ENCODE measurements around the gene CCDC186.
"Not testable (repeated sequence)": the region's sequence is repeated elsewhere in the genome, so short reads cannot be mapped to it uniquely, and the experiment has no call there.

CCDC186 gene

DNA sequence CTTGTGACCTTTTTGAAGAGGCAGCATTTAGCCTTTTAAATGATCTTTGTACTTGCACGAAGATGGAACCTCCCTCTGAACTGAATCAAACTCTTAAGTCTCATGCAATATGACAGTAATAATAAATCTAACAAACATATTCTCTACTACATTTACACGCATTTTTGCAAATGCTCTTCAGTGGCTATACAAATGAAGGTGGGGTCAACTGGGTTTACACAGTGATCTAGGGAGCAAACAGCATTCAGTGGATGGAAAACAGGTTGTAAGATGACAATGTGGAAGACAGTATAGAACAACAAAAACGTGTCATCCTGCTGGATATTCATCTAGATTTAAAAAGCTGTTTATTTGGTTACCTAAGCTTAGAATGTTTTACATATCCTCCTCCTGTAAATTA is 7.5 kb downstream of the CCDC186 start:
- no peak overlapping the region for H3K4me3 Mint-ChIP-seq
- no peak for DNase-seq
- H3K4me1 Mint-ChIP-seq: peaks cover 15% of the 10 kb centered on the region
- H3K27ac Mint-ChIP-seq: no peak overlapping the region
- no peaks in the 10 kb centered on the region for H3K27me3 Mint-ChIP-seq
- peaks cover 11% of the 10 kb centered on the region for H3K9me3 Mint-ChIP-seq
- peaks cover 54% of the 10 kb centered on the region for H3K36me3 Mint-ChIP-seq
- CTCF ChIA-PET: no interaction called here

- peaks cover 11% of the 10 kb centered on the region for H3K9me3 Mint-ChIP-seq
- H3K4me3 Mint-ChIP-seq: no peak overlapping the region
- no peak for DNase-seq
- peaks cover 55% of the 10 kb centered on the region for H3K36me3 Mint-ChIP-seq
- peaks cover 15% of the 10 kb centered on the region for H3K4me1 Mint-ChIP-seq
- no peak overlapping the region for H3K27ac Mint-ChIP-seq
- no peaks in the 10 kb centered on the region for H3K27me3 Mint-ChIP-seq
- CTCF ChIA-PET: no interaction called here
Observed at GRCh38 chr10:114166043-114166442, 8.0 kb downstream of the CCDC186 start.

DNA sequence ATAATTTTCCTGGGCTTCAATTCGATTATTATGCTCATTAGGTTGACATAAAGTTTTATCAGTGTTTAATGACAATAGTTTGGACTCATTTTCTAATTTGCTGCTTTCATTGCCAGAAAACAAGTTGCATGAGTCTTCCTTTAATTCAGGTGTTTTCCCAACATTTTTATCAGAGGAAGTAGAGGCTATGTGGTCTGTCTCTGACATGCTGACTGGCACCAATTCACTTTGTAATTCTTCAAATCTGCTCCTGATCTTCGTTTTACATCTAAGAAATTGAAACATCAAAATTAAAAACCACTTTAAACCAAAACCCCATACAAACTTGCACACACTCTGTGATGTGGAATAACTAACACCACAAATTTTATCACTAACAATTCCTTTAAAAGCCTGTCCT is 10.9 kb downstream of the CCDC186 start:
- Mint-ChIP-seq H3K9me3 (peaks cover 4% of the 10 kb centered on the region), H3K4me3 (no peak overlapping the region), H3K27me3 (no peaks in the 10 kb centered on the region), H3K27ac (no peak overlapping the region), H3K36me3 (peaks cover 41% of the 10 kb centered on the region), H3K4me1 (peaks cover 11% of the 10 kb centered on the region)
- DNase-seq: no peak
- CTCF ChIA-PET: no interaction called here

DNA sequence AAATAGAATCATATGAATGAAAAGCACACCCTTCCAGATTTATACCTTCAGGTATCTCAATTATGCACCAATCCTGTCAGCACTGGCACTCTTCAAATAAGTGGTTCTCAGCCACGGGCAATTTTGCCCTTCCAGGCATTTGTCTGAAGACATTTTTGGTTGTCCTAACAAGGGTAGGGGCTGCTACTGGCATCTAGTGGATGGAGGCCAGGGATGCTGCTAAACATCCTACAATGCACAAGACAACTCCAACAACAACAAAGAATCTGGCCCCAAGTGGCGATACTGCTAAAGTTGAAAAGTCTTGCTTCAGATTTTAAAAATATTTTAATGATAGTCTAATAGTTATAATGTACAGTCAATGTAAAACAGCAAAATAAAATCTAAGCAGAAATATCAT is 16.1 kb downstream of the CCDC186 start:
- H3K9me3 Mint-ChIP-seq: no peaks in the 10 kb centered on the region
- H3K27ac Mint-ChIP-seq: no peak overlapping the region
- no peaks in the 10 kb centered on the region for H3K27me3 Mint-ChIP-seq
- peaks cover 35% of the 10 kb centered on the region for H3K36me3 Mint-ChIP-seq
- H3K4me3 Mint-ChIP-seq: no peak overlapping the region
- peaks cover 2% of the 10 kb centered on the region for H3K4me1 Mint-ChIP-seq
- DNase-seq: no peak
- CTCF ChIA-PET: interaction anchor here (1.1 to 1.8 kb wide), 2 partner anchors 12 to 15 kb away, joined by 3 to 6 read pairs; no protein-coding TSS in a partner anchor

DNA sequence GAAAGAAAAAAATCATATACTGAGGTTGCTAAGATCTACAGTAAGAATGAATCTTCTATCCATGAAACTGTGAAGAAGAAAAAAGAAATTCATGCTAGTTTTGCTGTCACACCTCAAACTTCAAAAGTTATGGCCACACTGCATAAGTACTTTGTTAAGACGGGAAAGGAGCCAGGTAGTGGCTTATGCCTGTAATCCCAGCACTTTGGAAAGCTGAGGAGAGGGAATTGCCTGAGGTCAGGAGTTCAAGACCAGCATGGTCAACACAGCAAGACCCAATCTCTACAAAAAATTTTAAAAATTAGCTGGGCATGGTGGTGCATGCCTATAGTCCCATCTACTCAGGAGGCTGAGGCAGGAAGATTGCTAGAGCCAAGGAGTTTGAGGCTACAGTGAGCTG is 22.1 kb downstream of the CCDC186 start:
- peaks cover 47% of the 10 kb centered on the region for H3K36me3 Mint-ChIP-seq
- no peaks in the 10 kb centered on the region for H3K27me3 Mint-ChIP-seq
- no peak overlapping the region for H3K4me3 Mint-ChIP-seq
- CTCF ChIA-PET: no interaction called here
- H3K4me1 Mint-ChIP-seq: no peaks in the 10 kb centered on the region
- no peak for DNase-seq
- no peak overlapping the region for H3K27ac Mint-ChIP-seq
- no peaks in the 10 kb centered on the region for H3K9me3 Mint-ChIP-seq

- no peak overlapping the region for H3K27ac Mint-ChIP-seq
- CTCF ChIA-PET: no interaction called here
- no peaks in the 10 kb centered on the region for H3K27me3 Mint-ChIP-seq
- H3K9me3 Mint-ChIP-seq: no peaks in the 10 kb centered on the region
- no peak for DNase-seq
- no peaks in the 10 kb centered on the region for H3K4me1 Mint-ChIP-seq
- H3K36me3 Mint-ChIP-seq: peaks cover 45% of the 10 kb centered on the region
- no peak overlapping the region for H3K4me3 Mint-ChIP-seq
Observed at GRCh38 chr10:114151486-114151885, 22.5 kb downstream of the CCDC186 start.

GRCh38 chr10:114149476-114149875 is 24.5 kb downstream of the CCDC186 start:
- H3K9me3 Mint-ChIP-seq, H3K27ac Mint-ChIP-seq, DNase-seq, H3K4me3 Mint-ChIP-seq, H3K27me3 Mint-ChIP-seq, H3K4me1 Mint-ChIP-seq, CTCF ChIA-PET: not testable (repeated sequence)
- H3K36me3 Mint-ChIP-seq: peaks cover 41% of the 10 kb centered on the region

DNA sequence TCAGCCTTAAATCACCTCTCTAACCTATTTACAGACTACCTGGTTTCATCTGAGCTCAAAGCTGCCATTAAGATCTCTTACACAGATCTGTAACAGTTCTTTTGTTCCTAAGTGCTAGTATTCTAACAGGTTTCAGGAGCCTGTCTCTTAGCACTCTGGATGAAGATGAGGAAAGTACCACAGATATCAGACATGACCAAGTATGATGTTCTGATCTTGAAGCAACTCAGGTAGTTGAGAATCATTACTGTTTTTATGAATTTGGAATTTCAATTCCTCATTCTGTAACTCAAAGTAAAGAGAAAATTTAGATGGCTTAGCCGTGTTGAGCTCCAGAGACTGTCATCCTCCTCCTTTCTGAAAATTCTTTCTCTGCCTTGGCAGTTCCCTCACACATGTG is 30.8 kb downstream of the CCDC186 start:
- peaks cover 28% of the 10 kb centered on the region for H3K36me3 Mint-ChIP-seq
- no peak overlapping the region for H3K27ac Mint-ChIP-seq
- no peak for DNase-seq
- H3K9me3 Mint-ChIP-seq: no peaks in the 10 kb centered on the region
- CTCF ChIA-PET: interaction anchor here (0.8 kb wide), 1 partner anchor 31 kb away, joined by 3 read pairs; no protein-coding TSS in a partner anchor
- H3K4me3 Mint-ChIP-seq: no peak overlapping the region
- no peaks in the 10 kb centered on the region for H3K4me1 Mint-ChIP-seq
- no peaks in the 10 kb centered on the region for H3K27me3 Mint-ChIP-seq

DNA sequence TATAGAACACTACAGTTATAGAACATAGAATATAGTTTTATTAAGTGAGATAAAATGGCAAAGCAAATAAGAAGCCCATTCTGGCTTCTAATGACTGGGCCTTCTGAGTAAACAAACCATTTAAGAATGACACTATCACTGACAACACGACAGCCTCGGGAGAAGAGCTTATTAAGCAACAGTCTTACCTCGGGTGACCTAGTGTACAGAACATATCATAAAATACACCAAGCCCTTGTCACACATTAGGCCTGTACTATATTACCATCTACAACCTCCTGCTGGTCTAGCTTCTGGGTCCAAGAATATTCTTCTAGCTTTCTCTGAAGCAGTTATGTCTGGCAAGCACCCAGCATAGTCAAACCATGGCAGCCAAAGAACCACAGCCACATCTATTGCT is 32.0 kb downstream of the CCDC186 start:
- H3K4me1 Mint-ChIP-seq: no peaks in the 10 kb centered on the region
- peaks cover 22% of the 10 kb centered on the region for H3K36me3 Mint-ChIP-seq
- no peak for DNase-seq
- CTCF ChIA-PET: no interaction called here
- no peaks in the 10 kb centered on the region for H3K27me3 Mint-ChIP-seq
- no peaks in the 10 kb centered on the region for H3K9me3 Mint-ChIP-seq
- no peak overlapping the region for H3K27ac Mint-ChIP-seq
- H3K4me3 Mint-ChIP-seq: no peak overlapping the region

- H3K36me3 Mint-ChIP-seq: peaks cover 25% of the 10 kb centered on the region
- CTCF ChIA-PET: not testable (repeated sequence)
Observed at GRCh38 chr10:114140827-114141226, 33.2 kb downstream of the CCDC186 start.

GRCh38 chr10:114140036-114140435 is 34.0 kb downstream of the CCDC186 start:
- no peaks in the 10 kb centered on the region for H3K9me3 Mint-ChIP-seq
- CTCF ChIA-PET: no interaction called here
- H3K4me1 Mint-ChIP-seq: no peaks in the 10 kb centered on the region
- peaks cover 28% of the 10 kb centered on the region for H3K36me3 Mint-ChIP-seq
- no peaks in the 10 kb centered on the region for H3K27me3 Mint-ChIP-seq
- H3K4me3 Mint-ChIP-seq: no peak overlapping the region
- no peak overlapping the region for H3K27ac Mint-ChIP-seq
- DNase-seq: no peak

More at GRCh38 chr10:114140827-114141226, 33.2 kb downstream of the CCDC186 start:
- not testable (repeated sequence) for H3K4me1 Mint-ChIP-seq, H3K9me3 Mint-ChIP-seq, DNase-seq, H3K4me3 Mint-ChIP-seq, H3K27me3 Mint-ChIP-seq, H3K27ac Mint-ChIP-seq

- CTCF ChIA-PET: no interaction called here
- H3K4me1 Mint-ChIP-seq: no peaks in the 10 kb centered on the region
- no peak for DNase-seq
- H3K9me3 Mint-ChIP-seq: no peaks in the 10 kb centered on the region
- no peak overlapping the region for H3K27ac Mint-ChIP-seq
- H3K36me3 Mint-ChIP-seq: peaks cover 35% of the 10 kb centered on the region
- H3K27me3 Mint-ChIP-seq: no peaks in the 10 kb centered on the region
- H3K4me3 Mint-ChIP-seq: no peak overlapping the region
Observed at GRCh38 chr10:114138581-114138980, 35.4 kb downstream of the CCDC186 start.

DNA sequence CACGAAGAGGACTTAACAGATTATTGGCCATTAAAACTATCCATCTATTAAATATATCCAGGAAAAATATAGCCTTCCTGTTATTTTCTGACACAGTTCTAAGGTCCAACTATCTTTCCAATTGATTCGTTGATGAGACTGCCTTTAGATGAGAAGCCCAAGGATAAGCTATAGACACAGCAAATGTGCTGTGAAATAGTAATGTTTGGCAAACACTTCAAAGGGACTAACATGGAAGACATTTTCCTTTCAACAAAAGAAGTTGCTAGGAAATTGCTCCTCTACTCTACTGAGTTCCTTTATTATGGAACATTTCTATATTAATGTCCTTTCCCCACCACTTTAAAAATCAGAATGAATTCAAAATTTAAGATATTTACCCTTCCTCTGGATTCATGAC is 38.5 kb downstream of the CCDC186 start:
- no peaks in the 10 kb centered on the region for H3K27me3 Mint-ChIP-seq
- no peaks in the 10 kb centered on the region for H3K4me1 Mint-ChIP-seq
- H3K9me3 Mint-ChIP-seq: no peaks in the 10 kb centered on the region
- no peak overlapping the region for H3K4me3 Mint-ChIP-seq
- no peak overlapping the region for H3K27ac Mint-ChIP-seq
- no peak for DNase-seq
- CTCF ChIA-PET: no interaction called here
- H3K36me3 Mint-ChIP-seq: peaks cover 46% of the 10 kb centered on the region

- no peaks in the 10 kb centered on the region for H3K9me3 Mint-ChIP-seq
- CTCF ChIA-PET: interaction anchor here (0.8 kb wide), 1 partner anchor 72 kb away, joined by 3 read pairs; no protein-coding TSS in a partner anchor
- no peak overlapping the region for H3K4me3 Mint-ChIP-seq
- H3K27ac Mint-ChIP-seq: no peak overlapping the region
- peaks cover 54% of the 10 kb centered on the region for H3K36me3 Mint-ChIP-seq
- no peak for DNase-seq
- H3K4me1 Mint-ChIP-seq: no peaks in the 10 kb centered on the region
- no peaks in the 10 kb centered on the region for H3K27me3 Mint-ChIP-seq
Observed at GRCh38 chr10:114131094-114131493, 42.9 kb downstream of the CCDC186 start.

DNA sequence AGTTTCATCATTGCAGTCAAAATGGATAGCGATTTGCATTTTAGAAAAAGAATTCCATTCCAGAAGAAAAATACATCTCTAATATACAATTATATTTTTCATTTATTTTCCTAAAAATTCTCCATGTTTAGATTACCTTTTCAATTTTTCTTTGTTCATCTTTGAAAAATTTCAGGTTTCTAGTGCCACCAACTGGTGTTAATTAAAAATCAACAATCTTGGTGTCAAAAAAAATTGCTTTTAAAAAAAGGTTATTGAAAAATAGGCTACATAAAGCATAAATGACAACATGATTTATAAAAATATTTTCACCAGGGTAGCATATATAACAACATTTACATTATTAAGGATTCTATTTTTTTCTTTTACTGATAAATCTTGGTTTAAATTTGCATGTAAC is 53.0 kb downstream of the CCDC186 start:
- H3K36me3 Mint-ChIP-seq: peaks cover 11% of the 10 kb centered on the region
- CTCF ChIA-PET: no interaction called here
- no peaks in the 10 kb centered on the region for H3K4me1 Mint-ChIP-seq
- no peak overlapping the region for H3K4me3 Mint-ChIP-seq
- H3K9me3 Mint-ChIP-seq: no peaks in the 10 kb centered on the region
- no peak for DNase-seq
- no peak overlapping the region for H3K27ac Mint-ChIP-seq
- H3K27me3 Mint-ChIP-seq: peaks cover 9% of the 10 kb centered on the region

DNA sequence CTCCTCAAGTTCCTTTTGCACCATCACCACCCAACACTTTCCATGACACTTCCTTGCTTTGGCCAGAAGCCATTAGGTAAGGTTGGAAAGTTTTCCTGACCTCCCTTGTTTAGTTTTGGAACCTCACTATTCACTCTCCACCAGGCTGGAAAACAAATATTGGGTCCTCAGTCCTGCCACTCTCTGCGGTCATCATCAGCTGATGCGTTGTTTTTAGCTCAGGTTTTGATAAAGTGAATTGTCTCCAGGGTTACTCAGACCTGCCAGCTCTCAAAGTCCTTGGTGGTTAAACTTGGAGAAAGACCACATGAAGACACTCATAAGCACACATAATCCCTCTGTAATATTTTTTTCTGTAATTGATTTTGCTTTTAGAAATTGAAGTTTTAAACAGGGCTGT is 55.5 kb downstream of the CCDC186 start:
- Mint-ChIP-seq H3K27me3 (peaks cover 18% of the 10 kb centered on the region), H3K4me1 (no peaks in the 10 kb centered on the region), H3K4me3 (no peak overlapping the region), H3K27ac (no peak overlapping the region), H3K36me3 (peaks cover 5% of the 10 kb centered on the region), H3K9me3 (no peaks in the 10 kb centered on the region)
- CTCF ChIA-PET: no interaction called here
- DNase-seq: no peak

All from activated naive CD4-positive, alpha-beta T cell treated with anti-CD3 and anti-CD28 coated beads, Interleukin-2, amount 10 ng/mL, durations not matched to agents 7 days and 5 days (primary cell).